IMR-90 (cell line): ENCODE results near the gene HEXD. TPM values are rescaled to one million over a fixed set of nuclear protein-coding genes. Genes with fewer than 3 reads are reported as not detected.

ENCODE experiments used
- ATAC-seq: fragments of 200-7000 bp; cut with Tn5 transposase; 2 replicates; pipeline ENCODE4 v1.9.1; 2020; ENCODE audit warnings: low read depth, mild to moderate bottlenecking, moderate library complexity
- BruUV-seq: library from RNA; stranded (reverse); fragments of 400-500 nt; replicated peaks from 2 replicates; lab custom pipeline; 2021; lab: Mats Ljungman, UMichigan
- CTCF ChIA-PET: fragments of 300-600 bp; formaldehyde crosslinking; extraction: SDS; loops from one replicate; lab custom pipeline; 2021; ENCODE audit warnings: antibody characterized with exemption; lab: Yijun Ruan, JAX
- POLR2A ChIA-PET: fragments of 300-600 bp; sonication (Branson Sonifier 250); formaldehyde crosslinking; loops from one replicate; lab custom pipeline; 2022; ENCODE audit warnings: antibody characterized with exemption; ENCODE audit not compliant: unreplicated experiment; lab: Charles Lee
- DNase-seq: peaks from one replicate; pipeline ENCODE4 v3.0.0; 2013
- H2AFZ ChIP-seq: replicated peaks from 2 replicates; pipeline ENCODE3; 2013; ENCODE audit warnings: low read length, mild to moderate bottlenecking; ENCODE audit not compliant: poor library complexity
- H2AK5ac ChIP-seq: 2 replicates; pipeline ENCODE4 v1.6.1; 2013; ENCODE audit warnings: low read depth, low read length, inconsistent platforms
- H2AK9ac ChIP-seq: replicated peaks from 2 replicates; pipeline ENCODE3; 2013; ENCODE audit warnings: mild to moderate bottlenecking, low read depth, low read length, moderate library complexity; ENCODE audit not compliant: poor library complexity
- H2BK120ac ChIP-seq: 2 replicates; pipeline ENCODE4 v1.6.1; 2013; ENCODE audit warnings: low read depth, low read length, inconsistent platforms
- H2BK15ac ChIP-seq: 3 replicates; pipeline ENCODE4 v1.6.1; 2013; ENCODE audit warnings: low read depth, low read length, inconsistent platforms
- H2BK20ac ChIP-seq: 2 replicates; pipeline ENCODE4 v1.6.1; 2013; ENCODE audit warnings: low read depth, mild to moderate bottlenecking, inconsistent platforms, low read length, moderate library complexity
- H2BK5ac ChIP-seq: 2 replicates; pipeline ENCODE4 v1.6.1; 2013; ENCODE audit warnings: mild to moderate bottlenecking, low read depth, low read length, inconsistent platforms; ENCODE audit not compliant: poor library complexity, severe bottlenecking
- H3K14ac ChIP-seq: replicated peaks from 2 replicates; pipeline ENCODE4 v1.6.1; 2013; ENCODE audit warnings: low read depth, low read length, inconsistent platforms
- H3K18ac ChIP-seq: 2 replicates; pipeline ENCODE4 v1.6.1; 2013; ENCODE audit warnings: low read depth, low read length, control low read depth
- H3K23ac ChIP-seq: 2 replicates; pipeline ENCODE4 v1.6.1; 2013; ENCODE audit warnings: low read depth, low read length, inconsistent platforms
- H3K27ac ChIP-seq: 2 replicates; pipeline ENCODE4 v1.5.1; 2013; ENCODE audit warnings: mild to moderate bottlenecking, control low read depth, low read length; ENCODE audit not compliant: insufficient read depth
- H3K27me3 ChIP-seq: 2 replicates; pipeline ENCODE4 v1.6.1; 2013; ENCODE audit warnings: low read length; ENCODE audit not compliant: control insufficient read depth, insufficient read depth
- H3K36me3 ChIP-seq: 2 replicates; pipeline ENCODE4 v1.6.1; 2013; ENCODE audit warnings: low read length, mixed read lengths; ENCODE audit not compliant: control insufficient read depth, insufficient read depth
- H3K4ac ChIP-seq: 2 replicates; pipeline ENCODE4 v1.6.1; 2013; ENCODE audit warnings: low read depth, low read length, inconsistent platforms
- H3K4me1 ChIP-seq: 2 replicates; pipeline ENCODE4 v1.6.1; 2013; ENCODE audit warnings: low read length, mixed read lengths; ENCODE audit not compliant: control insufficient read depth, insufficient read depth
- H3K4me2 ChIP-seq: 2 replicates; pipeline ENCODE4 v1.6.1; 2013; ENCODE audit warnings: low read depth, mild to moderate bottlenecking, control low read depth, low read length, moderate library complexity
- H3K4me3 ChIP-seq: 2 replicates; pipeline ENCODE4 v1.5.1; 2013; ENCODE audit warnings: low read depth, mild to moderate bottlenecking, control low read depth, low read length, moderate library complexity; ENCODE audit not compliant: insufficient read depth
- H3K56ac ChIP-seq: 2 replicates; pipeline ENCODE4 v1.6.1; 2013; ENCODE audit warnings: low read length, inconsistent platforms; ENCODE audit not compliant: insufficient read depth; ENCODE audit errors: extremely low read depth
- H3K79me1 ChIP-seq, 2 experiments: 2 replicates each; pipeline ENCODE4 v1.6.1; 2013; ENCODE audit warnings: low read length in 2 of 2, inconsistent platforms in 1 of 2, low read depth in 1 of 2
- H3K9ac ChIP-seq: 2 replicates; pipeline ENCODE4 v1.6.1; 2013; ENCODE audit warnings: low read depth, low read length, control low read depth
- H3K9me1 ChIP-seq: 2 replicates; pipeline ENCODE4 v1.6.1; 2013; ENCODE audit warnings: low read length, inconsistent platforms; ENCODE audit not compliant: insufficient read depth
- H3K9me3 ChIP-seq: 2 replicates; pipeline ENCODE4 v1.6.1; 2013; ENCODE audit warnings: low read length; ENCODE audit not compliant: control insufficient read depth, insufficient read depth
- H4K20me1 ChIP-seq: 2 replicates; pipeline ENCODE4 v1.6.1; 2013; ENCODE audit warnings: low read length, inconsistent platforms; ENCODE audit not compliant: insufficient read depth
- H4K5ac ChIP-seq: 2 replicates; pipeline ENCODE4 v1.6.1; 2013; ENCODE audit warnings: mild to moderate bottlenecking, low read depth, low read length, control low read depth
- H4K8ac ChIP-seq, 2 experiments: 2 replicates each; pipeline ENCODE4 v1.6.1; 2013; ENCODE audit warnings: low read depth in 2 of 2, low read length in 2 of 2, control low read depth in 1 of 2, inconsistent platforms in 1 of 2
- H4K91ac ChIP-seq: 2 replicates; pipeline ENCODE4 v1.6.1; 2013; ENCODE audit warnings: low read depth, low read length, inconsistent platforms; ENCODE audit not compliant: insufficient read depth
- CEBPB ChIP-seq: IDR thresholded peaks from 2 replicates; pipeline ENCODE4 v1.6.1; 2012; ENCODE audit warnings: low read depth, low read length, improper control_type of control experiment
- WGBS, 2 experiments: methylation state at CpG; one replicate each; pipeline versions ENCODE4 v1.1.5 to v1.1.7; 2013; ENCODE audit warnings: missing lambda C conversion rate in 2 of 2; ENCODE audit not compliant: insufficient read length in 1 of 2; ENCODE audit errors: extremely low coverage in 2 of 2; 5-methylcytosine and 5-hydroxymethylcytosine counted together
- dilution Hi-C: fragments of 300-500 bp; cut with HindIII; formaldehyde crosslinking; loops from one replicate; pipeline ENCODE4 v1.14.3; 2018; ENCODE audit warnings: low sequenced_read_pairs; ENCODE audit not compliant: unreplicated experiment
- in situ Hi-C: fragments of 300-500 bp; cut with MboI; formaldehyde crosslinking; loops from 3 replicates; pipeline ENCODE4 v1.14.3; 2019; ENCODE audit warnings: low sequenced_read_pairs, inconsistent platforms, mixed read lengths
- intact Hi-C: fragments of 100-400 bp; cut with micrococcal nuclease; formaldehyde crosslinking; loops from 2 replicates; pipeline ENCODE4 v1.10.0; 2022
- polyA plus RNA-seq, 3 experiments: library from polyadenylated mRNA; depleted of rRNA; stranded (reverse); fragments of >200 nt; gene quantifications; 2 replicates each; pipeline ENCODE4 v1.2.3, GENCODE V29; 2012; ENCODE audit warnings: low replicate concordance in 1 of 3
- total RNA-seq: library from RNA; depleted of rRNA; stranded (reverse); fragments of >200 nt; gene quantifications from 2 replicates; pipeline ENCODE4 v1.2.3, GENCODE V29; 2012

Gene HEXD
- total and polyA plus RNA-seq, 2 of the 4 experiments (the other 2 are of a cell fraction) = 3.8 to 9.5 TPM

- Histone ChIP-seq H3K56ac (no peak overlapping the region), H4K91ac (no peak overlapping the region), H3K4me2 (no peak overlapping the region), H3K79me1 (no peaks in the 10 kb centered on the region), H2AK9ac (no peak overlapping the region), H3K18ac (no peak overlapping the region), H3K4me3 (no peak overlapping the region), H3K14ac (no peak overlapping the region), H3K36me3 (peaks cover 2% of the 10 kb centered on the region; the same call in 1 of the 2 replicates), H2AK5ac (no peak overlapping the region), H2BK15ac (no peak overlapping the region), H4K5ac (no peak overlapping the region), H2BK20ac (no peak overlapping the region), H3K4ac (no peak overlapping the region), H4K8ac (no peak overlapping the region), H3K4me1 (peaks cover 4% of the 10 kb centered on the region), H4K20me1 (no peaks in the 10 kb centered on the region; the same call in 1 of the 2 replicates), H3K27ac (no peak overlapping the region), H3K9me1 (peaks cover 4% of the 10 kb centered on the region; the same call in 1 of the 2 replicates), H3K27me3 (peaks cover 39% of the 10 kb centered on the region), H3K9ac (no peak overlapping the region), H3K23ac (no peak overlapping the region), H3K9me3 (no peaks in the 10 kb centered on the region), H2BK120ac (no peak overlapping the region), H2AFZ (no peak overlapping the region), H2BK5ac (no peak overlapping the region)
- WGBS, 2 experiments = 30% methylated on average over 8 of the region's 26 CpGs; no CpG with 5 or more reads in 1 of the 2 experiments
- ChIA-PET POLR2A (no interaction called here), CTCF (no interaction called here)
- BruUV-seq = no TSS peak
- intact Hi-C loops = no loop called here
- DNase-seq (no peak), ATAC-seq (no peak)
- dilution Hi-C loops = no loop called here
- no peak for TF ChIP-seq CEBPB
- in situ Hi-C loops = no loop called here
Observed at GRCh38 chr17:82385559-82386254, 32.4 kb upstream of the HEXD start.
